GM15510 (cell line): ENCODE data around the gene GAD2.

Experiments used
- POLR2A ChIP-seq: IDR thresholded peaks from 3 replicates; pipeline ENCODE4 v1.6.1; 2011; ENCODE audit warnings: borderline replicate concordance; ENCODE audit not compliant: insufficient read length; ENCODE audit errors: extremely low read depth

The GAD2 gene

DNA sequence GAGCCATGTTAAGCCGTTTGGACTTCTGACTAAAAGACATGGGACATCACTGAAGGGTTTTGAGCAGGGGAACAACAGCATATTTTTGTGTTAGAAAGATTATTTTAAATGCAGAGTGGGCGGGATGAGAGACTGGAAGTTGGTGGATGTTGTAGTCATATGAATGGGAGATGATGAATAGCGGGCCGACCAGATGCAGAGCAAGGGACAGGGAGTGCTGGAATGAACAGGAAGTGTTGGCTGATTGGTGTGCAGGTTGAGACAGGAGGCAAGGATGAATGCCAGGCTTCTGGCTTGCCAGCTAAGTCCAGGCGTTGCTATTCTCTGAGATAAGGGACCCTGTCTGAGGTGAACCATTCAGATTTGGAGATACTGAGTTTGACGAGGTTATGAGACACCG is 38.0 kb downstream of the GAD2 start:
- no peak for TF ChIP-seq POLR2A

GRCh38 chr10:26259341-26259740 is 42.8 kb downstream of the GAD2 start:
- TF ChIP-seq POLR2A = no peak

DNA sequence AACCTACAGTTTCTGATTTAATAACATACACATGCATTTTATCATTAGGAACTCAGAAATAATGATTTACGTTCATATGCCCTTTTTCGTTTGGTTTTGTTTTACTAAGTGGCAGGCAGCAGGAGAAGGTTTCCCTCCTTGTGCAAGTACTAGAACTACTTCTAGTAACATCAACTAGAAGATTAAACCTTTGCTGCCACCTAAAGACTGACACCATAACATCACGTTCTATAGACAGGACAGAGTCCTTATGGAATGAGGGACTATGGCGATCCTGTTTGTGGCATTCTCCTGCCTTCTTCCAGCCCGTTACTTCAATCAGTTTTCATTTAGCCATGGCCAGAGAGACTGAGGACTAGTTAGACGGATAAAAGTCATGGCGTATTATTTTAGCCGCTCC is 53.2 kb downstream of the GAD2 start:
- TF ChIP-seq POLR2A = no peak

- no peak for TF ChIP-seq POLR2A
These were observed 57.8 kb downstream of the GAD2 start for GRCh38 chr10:26274391-26274790.

GRCh38 chr10:26278295-26278694 is 61.7 kb downstream of the GAD2 start:
- TF ChIP-seq POLR2A = no peak

DNA sequence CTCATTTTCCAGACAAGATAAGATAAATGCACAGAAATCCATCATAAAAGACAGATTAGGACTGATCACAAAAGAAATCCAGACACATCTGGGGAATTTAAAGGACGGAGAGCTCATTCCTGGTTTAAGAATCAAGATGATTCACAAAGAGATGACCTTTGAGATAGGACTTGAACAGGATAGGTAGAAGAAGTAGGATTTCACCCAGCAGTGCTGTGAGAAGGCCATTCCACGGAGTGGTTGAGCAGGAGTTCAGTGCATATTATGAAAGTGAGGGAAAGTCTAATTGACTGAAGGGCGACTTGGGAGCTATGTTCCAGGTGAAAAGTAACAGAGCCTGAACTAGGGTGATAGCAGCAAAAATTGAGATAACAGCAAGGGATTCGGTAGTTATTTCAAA is 73.7 kb downstream of the GAD2 start:
- TF ChIP-seq POLR2A = no peak

- TF ChIP-seq POLR2A = no peak
These were observed 75.3 kb downstream of the GAD2 start for GRCh38 chr10:26291721-26292480.

- TF ChIP-seq POLR2A = no peak
These were observed 79.8 kb downstream of the GAD2 start for GRCh38 chr10:26296360-26296759.

DNA sequence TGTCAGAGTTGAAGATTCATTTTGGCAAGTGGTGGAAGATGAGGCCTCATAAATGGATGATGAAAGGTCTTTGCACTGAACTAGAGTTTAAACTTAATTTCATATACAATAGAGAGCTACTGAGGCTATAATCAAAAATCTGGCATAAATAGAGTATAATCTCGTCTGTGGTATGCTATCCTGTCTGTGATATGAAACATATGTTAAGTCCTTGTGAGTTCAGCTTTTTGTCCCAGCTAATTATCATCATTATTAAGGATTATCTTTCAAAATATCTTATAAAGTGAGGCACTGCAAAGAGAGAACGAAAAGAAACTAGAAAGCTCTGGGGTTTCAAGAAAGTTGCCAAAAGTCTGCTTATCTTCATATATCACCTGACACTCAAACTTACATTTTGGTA is 83.4 kb downstream of the GAD2 start:
- TF ChIP-seq POLR2A = no peak

DNA sequence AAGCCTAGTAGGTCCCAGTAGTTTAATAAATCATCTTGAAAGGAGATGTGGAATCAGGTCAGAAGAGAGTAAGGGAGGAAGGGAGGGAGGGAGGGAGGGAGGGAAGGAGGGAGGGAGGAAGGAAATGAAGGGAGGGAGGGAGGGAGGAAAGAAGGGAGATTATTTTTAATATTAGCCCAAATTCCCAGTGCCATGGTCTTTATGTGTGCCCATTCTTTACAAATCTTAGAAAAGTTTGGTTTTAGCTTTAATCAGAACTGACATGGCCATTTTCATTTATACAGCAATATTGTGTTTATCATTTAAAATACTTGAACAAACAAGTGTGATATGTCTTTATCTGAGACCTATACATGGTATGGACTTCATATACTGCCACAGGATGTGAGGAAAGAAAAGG is 86.8 kb downstream of the GAD2 start:
- no peak for TF ChIP-seq POLR2A

DNA sequence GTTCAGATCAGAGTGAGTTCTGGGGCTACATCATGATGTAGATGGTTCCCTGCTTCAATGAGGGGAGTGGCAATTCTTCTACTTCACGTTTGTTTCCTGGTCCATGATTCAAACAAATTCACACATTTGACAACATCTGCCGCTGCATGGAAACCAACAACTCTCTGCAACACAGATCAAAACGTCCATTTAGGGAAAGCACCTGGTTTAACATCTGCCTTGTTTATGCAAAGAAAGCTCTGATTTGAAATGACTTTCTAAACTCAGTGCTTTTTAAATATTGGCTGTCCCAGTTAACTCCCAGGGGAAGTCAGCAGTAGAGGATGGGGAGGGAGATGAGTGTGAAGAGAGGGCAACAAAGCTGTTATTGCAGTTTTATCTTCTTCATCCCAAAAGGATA is 93.8 kb downstream of the GAD2 start:
- no peak for TF ChIP-seq POLR2A

GRCh38 chr10:26311383-26311940 is 94.9 kb downstream of the GAD2 start:
- no peak for TF ChIP-seq POLR2A

DNA sequence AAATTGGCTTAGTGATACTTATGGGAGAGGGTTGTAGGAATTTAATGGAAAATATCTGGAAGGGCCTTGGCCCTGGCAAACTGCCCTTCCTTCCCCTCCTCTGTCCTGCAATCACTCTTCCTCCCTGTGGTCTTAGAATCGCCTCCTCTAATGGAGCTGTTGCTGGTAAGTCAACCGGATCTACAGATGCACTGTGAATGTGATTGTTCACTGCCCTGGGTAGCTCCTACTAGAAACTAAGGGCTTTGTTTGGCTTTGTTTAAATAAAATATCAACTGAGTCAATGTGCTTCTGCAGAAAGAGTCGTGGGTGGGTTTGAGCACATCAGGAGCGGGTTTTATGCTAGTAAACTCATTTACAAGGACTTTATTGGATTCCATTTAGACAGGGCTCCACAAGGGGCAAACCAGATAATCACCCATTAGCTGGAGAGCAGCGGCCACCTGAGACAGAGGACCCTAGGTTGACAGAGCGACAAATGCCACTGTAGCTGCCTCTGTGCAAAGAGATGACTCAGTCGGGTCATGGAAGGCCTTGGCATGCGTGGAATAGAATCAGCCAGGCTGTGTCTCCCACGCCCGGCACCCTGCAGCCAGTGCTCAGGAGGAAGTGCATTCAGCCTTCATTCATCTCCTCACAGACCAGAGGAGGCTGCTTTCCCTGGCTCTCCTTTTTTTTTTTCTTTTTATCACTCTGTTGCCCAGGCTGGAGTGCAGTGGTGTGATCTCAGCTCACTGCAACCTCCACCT is 97.9 kb downstream of the GAD2 start:
- no peak for TF ChIP-seq POLR2A

DNA sequence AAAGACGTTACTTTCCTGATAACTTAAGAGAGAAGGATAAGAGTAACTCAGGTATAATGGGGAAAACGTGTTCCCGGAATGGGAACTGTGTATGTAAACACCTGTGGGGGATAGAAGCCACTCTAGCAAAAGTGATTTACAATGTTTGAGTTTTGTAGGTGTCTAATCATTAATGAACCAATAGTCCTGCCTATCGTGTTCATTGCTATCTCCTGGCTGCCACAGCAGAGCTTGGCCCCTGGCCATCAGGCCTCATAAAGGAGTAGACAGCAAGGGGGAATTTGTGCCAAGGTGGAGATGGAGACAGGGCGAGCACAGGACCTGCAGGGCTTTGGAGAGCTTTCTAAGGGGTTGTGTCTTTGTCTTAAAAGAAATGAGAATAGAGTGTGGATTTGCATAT is 102.1 kb downstream of the GAD2 start:
- no peak for TF ChIP-seq POLR2A

DNA sequence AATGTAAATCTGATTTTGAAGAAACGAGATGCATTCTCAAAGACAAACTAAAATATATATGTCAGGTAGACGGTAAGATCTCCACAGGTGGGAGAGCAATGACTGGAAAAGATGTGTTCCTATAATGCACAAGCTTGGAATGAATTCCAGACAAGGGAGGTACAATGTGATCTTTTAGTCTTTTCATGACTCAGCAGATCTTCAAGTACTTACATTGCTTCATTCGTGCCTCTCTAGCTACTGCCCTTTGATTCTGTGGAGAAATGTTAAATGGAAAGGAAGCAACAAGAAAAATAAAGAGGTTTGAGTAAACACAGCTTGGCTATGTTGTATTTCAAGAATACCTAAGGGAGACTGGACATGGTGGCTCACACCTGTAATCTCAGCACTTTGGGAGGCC is 106.6 kb downstream of the GAD2 start:
- no peak for TF ChIP-seq POLR2A

- no peak for TF ChIP-seq POLR2A
These were observed 110.3 kb downstream of the GAD2 start for GRCh38 chr10:26326851-26327250.
